HEK293 (cell line): ENCODE data around the gene GNLY.

ENCODE experiments used
- ZNF274 ChIP-seq, 2 experiments: fragments of 200-500 bp in 1 of 2; fragments of 450-650 bp in 1 of 2; sonication (Bioruptor generic) in 1 of 2; formaldehyde crosslinking in 1 of 2; IDR thresholded peaks; 2 replicates each; pipeline versions ENCODE4 v1.5.1 to v1.6.1; 2014 to 2016; ENCODE audit warnings: borderline replicate concordance in 1 of 2, inconsistent platforms in 1 of 2, low read length in 1 of 2, missing biosample characterization in 1 of 2, missing genetic modification characterization in 1 of 2
- TF ChIP-seq, protein P1 (sequence below): fragments of 450-650 bp; formaldehyde crosslinking; IDR thresholded peaks from 2 replicates; pipeline ENCODE4 v1.5.1; 2016; ENCODE audit warnings: missing biosample characterization, missing genetic modification characterization

- TF ChIP-seq, protein P1, sequence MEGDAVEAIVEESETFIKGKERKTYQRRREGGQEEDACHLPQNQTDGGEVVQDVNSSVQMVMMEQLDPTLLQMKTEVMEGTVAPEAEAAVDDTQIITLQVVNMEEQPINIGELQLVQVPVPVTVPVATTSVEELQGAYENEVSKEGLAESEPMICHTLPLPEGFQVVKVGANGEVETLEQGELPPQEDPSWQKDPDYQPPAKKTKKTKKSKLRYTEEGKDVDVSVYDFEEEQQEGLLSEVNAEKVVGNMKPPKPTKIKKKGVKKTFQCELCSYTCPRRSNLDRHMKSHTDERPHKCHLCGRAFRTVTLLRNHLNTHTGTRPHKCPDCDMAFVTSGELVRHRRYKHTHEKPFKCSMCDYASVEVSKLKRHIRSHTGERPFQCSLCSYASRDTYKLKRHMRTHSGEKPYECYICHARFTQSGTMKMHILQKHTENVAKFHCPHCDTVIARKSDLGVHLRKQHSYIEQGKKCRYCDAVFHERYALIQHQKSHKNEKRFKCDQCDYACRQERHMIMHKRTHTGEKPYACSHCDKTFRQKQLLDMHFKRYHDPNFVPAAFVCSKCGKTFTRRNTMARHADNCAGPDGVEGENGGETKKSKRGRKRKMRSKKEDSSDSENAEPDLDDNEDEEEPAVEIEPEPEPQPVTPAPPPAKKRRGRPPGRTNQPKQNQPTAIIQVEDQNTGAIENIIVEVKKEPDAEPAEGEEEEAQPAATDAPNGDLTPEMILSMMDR (tag by site-specific recombination) = no peak
- no peak for TF ChIP-seq ZNF274 (IDR thresholded peaks at IDR 0.05; ENCODE audit: low read length)
- TF ChIP-seq ZNF274 (tag by site-specific recombination; IDR thresholded peaks at IDR 0.05; ENCODE audit: borderline replicate concordance) = no peak
These were observed 36.6 kb downstream of the GNLY start for GRCh38 chr2:85730686-85731230.
